GM12892 (cell line): Measurements from ENCODE around the gene RETSAT.

Experiments
- POLR2A ChIP-seq: IDR thresholded peaks from 2 replicates; pipeline ENCODE4 v1.6.1; 2011; ENCODE audit warnings: low read depth, low read length, control low read depth
- POLR2AphosphoS5 ChIP-seq: IDR thresholded peaks from 2 replicates; pipeline ENCODE4 v1.6.1; 2011; ENCODE audit warnings: low read depth, low read length, control low read depth
- TAF1 ChIP-seq: IDR thresholded peaks from 2 replicates; pipeline ENCODE4 v1.6.1; 2011; ENCODE audit warnings: low read depth, mild to moderate bottlenecking, control low read depth, low read length, borderline replicate concordance

- no peak for TF ChIP-seq POLR2A
- TF ChIP-seq POLR2AphosphoS5: no peak
- no peak for TF ChIP-seq TAF1
Observed at GRCh38 chr2:85308896-85309555, 45.3 kb downstream of the RETSAT start.
